Measurements from ENCODE around the gene DUOXA2.

- TF ChIP-seq CTCF (IDR thresholded peaks at IDR 0.05; ENCODE audit: insufficient read depth, low read length, poor library complexity, severe bottlenecking): no peak
- TF ChIP-seq EZH2phosphoT487 (conservative IDR thresholded peaks at IDR 0.05; ENCODE audit: low read length): no peak
These were observed 34.9 kb downstream of the DUOXA2 start for GRCh38 chr15:45149060-45149459.

Data from SU-DHL-6 (cell line).